Activated CD8-positive, alpha-beta T cell treated with anti-CD3 and anti-CD28 coated beads for 36 hours (primary cell): ENCODE results near the gene TSHR. TPM values are rescaled to one million over a fixed set of nuclear protein-coding genes. Genes with fewer than 3 reads are reported as not detected.

Experiments
- ATAC-seq: fragments of 200-7000 bp; cut with Tn5 transposase; one replicate; pipeline ENCODE4 v1.10.0; 2021; ENCODE audit warnings: mild to moderate bottlenecking, moderate library complexity
- CTCF ChIA-PET: fragments of 350-600 bp; sonication (Branson Sonifier 250); formaldehyde crosslinking; loops from one replicate; lab custom pipeline; 2021; ENCODE audit warnings: antibody characterized with exemption; lab: Charles Lee
- POLR2A ChIA-PET: fragments of 350-600 bp; sonication (Branson Sonifier 250); formaldehyde crosslinking; loops from one replicate; lab custom pipeline; 2021; ENCODE audit warnings: antibody characterized with exemption; lab: Charles Lee
- DNase-seq: peaks from one replicate; pipeline ENCODE4 v3.0.0-alpha.2; 2020
- H3K27ac Mint-ChIP-seq: one replicate; pipeline ENCODE4 v1.8.0; 2021; ENCODE audit warnings: mild to moderate bottlenecking, mixed read lengths
- H3K27me3 Mint-ChIP-seq: one replicate; pipeline ENCODE4 v1.8.0; 2021; ENCODE audit warnings: mixed read lengths
- H3K36me3 Mint-ChIP-seq: one replicate; pipeline ENCODE4 v1.8.0; 2021; ENCODE audit warnings: low read depth, mixed read lengths
- H3K4me1 Mint-ChIP-seq: one replicate; pipeline ENCODE4 v1.8.0; 2021; ENCODE audit warnings: low read depth, mixed read lengths
- H3K4me3 Mint-ChIP-seq: one replicate; pipeline ENCODE4 v1.8.0; 2021; ENCODE audit warnings: mild to moderate bottlenecking, moderate library complexity, mixed read lengths
- H3K9me3 Mint-ChIP-seq: one replicate; pipeline ENCODE4 v1.8.0; 2021; ENCODE audit warnings: mixed read lengths
- CTCF ChIP-seq: fragments of 200-600 bp; IDR thresholded peaks from one replicate; pipeline ENCODE4 v1.8.0; 2022; ENCODE audit warnings: antibody characterized with exemption, mild to moderate bottlenecking
- intact Hi-C: fragments of 100-400 bp; cut with micrococcal nuclease; formaldehyde crosslinking; loops from one replicate; pipeline ENCODE4 v1.10.0; 2022
- total RNA-seq, 2 experiments: library from RNA; stranded (reverse); gene quantifications; one replicate each; pipeline ENCODE4 v1.2.3, GENCODE V29; 2021

Gene TSHR
- total RNA-seq, 2 experiments from 2014 or later = 0.31 TPM; not detected in 1

- no peak for ATAC-seq
- no peak overlapping the region for H3K4me3 Mint-ChIP-seq
- TF ChIP-seq CTCF = no peak
- H3K27ac Mint-ChIP-seq = no peak overlapping the region
- no peaks in the 10 kb centered on the region for H3K9me3 Mint-ChIP-seq
- H3K36me3 Mint-ChIP-seq = no peaks in the 10 kb centered on the region
- H3K27me3 Mint-ChIP-seq = no peaks in the 10 kb centered on the region
- CTCF ChIA-PET = interaction anchor here (1.3 kb wide), 1 partner anchor 9 kb away, joined by 3 read pairs; no protein-coding TSS in a partner anchor
- intact Hi-C loops = no loop called here
- no peak for DNase-seq
- POLR2A ChIA-PET = no interaction called here
- no peaks in the 10 kb centered on the region for H3K4me1 Mint-ChIP-seq
These were observed 49.2 kb downstream of the TSHR start for GRCh38 chr14:81004575-81004974.

- Mint-ChIP-seq H3K4me1 (no peaks in the 10 kb centered on the region), H3K27me3 (no peaks in the 10 kb centered on the region), H3K9me3 (no peaks in the 10 kb centered on the region), H3K27ac (no peak overlapping the region), H3K4me3 (no peak overlapping the region), H3K36me3 (no peaks in the 10 kb centered on the region)
- DNase-seq (no peak), ATAC-seq (no peak)
- POLR2A ChIA-PET = no interaction called here
- CTCF ChIA-PET = interaction anchor here (0.7 kb wide), 1 partner anchor 9 kb away, joined by 3 read pairs; no protein-coding TSS in a partner anchor
- TF ChIP-seq CTCF = no peak
- intact Hi-C loops = no loop called here
These were observed 50.3 kb downstream of the TSHR start for GRCh38 chr14:81005540-81006228.

GRCh38 chr14:81006266-81006665 lies 50.8 kb downstream of the TSHR start:
- Mint-ChIP-seq H3K36me3 (no peaks in the 10 kb centered on the region), H3K27ac (no peak overlapping the region), H3K27me3 (no peaks in the 10 kb centered on the region), H3K4me1 (no peaks in the 10 kb centered on the region), H3K4me3 (no peak overlapping the region), H3K9me3 (no peaks in the 10 kb centered on the region)
- DNase-seq = no peak
- CTCF ChIA-PET = no interaction called here
- TF ChIP-seq CTCF = no peak
- intact Hi-C loops = no loop called here
- POLR2A ChIA-PET = no interaction called here
- no peak for ATAC-seq

GRCh38 chr14:81007131-81007530 lies 51.7 kb downstream of the TSHR start:
- intact Hi-C loops = no loop called here
- Mint-ChIP-seq H3K4me3 (no peak overlapping the region), H3K4me1 (no peaks in the 10 kb centered on the region), H3K27ac (no peak overlapping the region), H3K36me3 (no peaks in the 10 kb centered on the region), H3K9me3 (no peaks in the 10 kb centered on the region), H3K27me3 (no peaks in the 10 kb centered on the region)
- ATAC-seq (no peak), DNase-seq (no peak)
- TF ChIP-seq CTCF = no peak
- CTCF ChIA-PET = no interaction called here
- POLR2A ChIA-PET = no interaction called here

- Mint-ChIP-seq H3K27me3 (peaks cover under 1% of the 10 kb centered on the region), H3K9me3 (no peaks in the 10 kb centered on the region), H3K27ac (no peak overlapping the region), H3K36me3 (no peaks in the 10 kb centered on the region), H3K4me3 (no peak overlapping the region), H3K4me1 (no peaks in the 10 kb centered on the region)
- CTCF ChIA-PET = interaction anchor here (1.0 to 1.3 kb wide), 2 partner anchors 13 to 53 kb away, joined by 3 to 4 read pairs; no protein-coding TSS in a partner anchor
- intact Hi-C loops = no loop called here
- DNase-seq = no peak
- no peak for TF ChIP-seq CTCF
- no peak for ATAC-seq
- POLR2A ChIA-PET = no interaction called here
These were observed 53.9 kb downstream of the TSHR start for GRCh38 chr14:81009346-81009745.
